HUES64 (cell line): ENCODE measurements around the gene NSF.

Experiments
- H3K27ac ChIP-seq: 2 replicates; pipeline ENCODE4 v1.7.0; 2013; ENCODE audit warnings: low read depth, low read length, inconsistent platforms
- H3K27me3 ChIP-seq: 2 replicates; pipeline ENCODE4 v1.6.1; 2013; ENCODE audit warnings: mild to moderate bottlenecking, low read length; ENCODE audit not compliant: insufficient read depth
- H3K36me3 ChIP-seq: 2 replicates; pipeline ENCODE4 v1.6.1; 2013; ENCODE audit warnings: mild to moderate bottlenecking, low read length; ENCODE audit not compliant: insufficient read depth
- H3K4me1 ChIP-seq: 2 replicates; pipeline ENCODE4 v1.6.1; 2013; ENCODE audit warnings: mild to moderate bottlenecking, low read length, moderate library complexity; ENCODE audit not compliant: insufficient read depth
- H3K4me3 ChIP-seq: 2 replicates; pipeline ENCODE4 v1.5.1; 2013; ENCODE audit warnings: mild to moderate bottlenecking, low read length, moderate library complexity
- H3K9ac ChIP-seq: 2 replicates; pipeline ENCODE4 v1.6.1; 2013; ENCODE audit warnings: mild to moderate bottlenecking, low read depth, low read length
- H3K9me3 ChIP-seq: 2 replicates; pipeline ENCODE4 v1.6.1; 2013; ENCODE audit warnings: low read depth, low read length; ENCODE audit not compliant: insufficient read depth
- WGBS: fragments of 150-250, 120-280 bp; methylation state at CpG from one replicate; pipeline ENCODE4 v1.1.7; 2013; ENCODE audit warnings: missing lambda C conversion rate; 5-methylcytosine and 5-hydroxymethylcytosine counted together

Gene NSF

GRCh38 chr17:46770818-46771560 lies 180.5 kb downstream of the NSF start:
- peaks cover 24% of the 10 kb centered on the region for H3K4me1 ChIP-seq
- peaks cover 64% of the 10 kb centered on the region for H3K27me3 ChIP-seq
- 5% methylated on average over 73 of the region's 73 CpGs for WGBS
- peak overlapping the region; percentile 63 for H3K9ac ChIP-seq
- no peaks in the 10 kb centered on the region for H3K36me3 ChIP-seq
- H3K27ac ChIP-seq, result peak overlapping the region; percentile 87
- H3K4me3 ChIP-seq, result peak overlapping the region; percentile 46
- H3K9me3 ChIP-seq, result no peaks in the 10 kb centered on the region

GRCh38 chr17:46771561-46772474 lies 181.3 kb downstream of the NSF start:
- peaks cover 72% of the 10 kb centered on the region for H3K27me3 ChIP-seq
- H3K4me3 ChIP-seq, result peak overlapping the region; percentile 46
- peaks cover 24% of the 10 kb centered on the region for H3K4me1 ChIP-seq
- peak overlapping the region; percentile 99 for H3K27ac ChIP-seq
- no peaks in the 10 kb centered on the region for H3K36me3 ChIP-seq
- WGBS, result under 1% methylated on average over 135 of the region's 135 CpGs
- no peaks in the 10 kb centered on the region for H3K9me3 ChIP-seq
- peak overlapping the region; percentile 63 for H3K9ac ChIP-seq

GRCh38 chr17:46772475-46773220 lies 182.2 kb downstream of the NSF start:
- Histone ChIP-seq H3K36me3 (no peaks in the 10 kb centered on the region), H3K27me3 (peaks cover 81% of the 10 kb centered on the region), H3K9ac (peak overlapping the region; percentile 54), H3K9me3 (no peaks in the 10 kb centered on the region), H3K4me1 (peaks cover 24% of the 10 kb centered on the region), H3K4me3 (peak overlapping the region; percentile 42), H3K27ac (peak overlapping the region; percentile 99)
- 2% methylated on average over 16 of the region's 16 CpGs for WGBS

- H3K36me3 ChIP-seq, result no peaks in the 10 kb centered on the region
- peak overlapping the region; percentile 42 for H3K4me3 ChIP-seq
- H3K9me3 ChIP-seq, result no peaks in the 10 kb centered on the region
- H3K27ac ChIP-seq, result peak overlapping the region; percentile 72; the same call in 1 of the 2 replicates
- WGBS, result 8% methylated on average over 6 of the region's 6 CpGs
- H3K4me1 ChIP-seq, result peaks cover 24% of the 10 kb centered on the region
- H3K9ac ChIP-seq, result 0 out of 2 replicates have a peak overlapping the region, but pooled peaks have one; percentile 5
- H3K27me3 ChIP-seq, result peaks cover 84% of the 10 kb centered on the region
Measured at GRCh38 chr17:46773221-46773605, 182.7 kb downstream of the NSF start.

- 61% methylated on average over 15 of the region's 15 CpGs for WGBS
- H3K4me1 ChIP-seq, result peaks cover 24% of the 10 kb centered on the region
Measured at GRCh38 chr17:46773676-46774075, 183.2 kb downstream of the NSF start.

GRCh38 chr17:46774108-46774737 lies 183.8 kb downstream of the NSF start:
- H3K9ac ChIP-seq, result no peak overlapping the region
- H3K4me1 ChIP-seq, result peaks cover 24% of the 10 kb centered on the region
- no peak overlapping the region for H3K27ac ChIP-seq

More at GRCh38 chr17:46773676-46774075, 183.2 kb downstream of the NSF start:
- H3K9ac ChIP-seq, result no peak overlapping the region
- H3K27me3 ChIP-seq, result peaks cover 84% of the 10 kb centered on the region
- H3K36me3 ChIP-seq, result no peaks in the 10 kb centered on the region
- no peak overlapping the region for H3K27ac ChIP-seq
- H3K9me3 ChIP-seq, result no peaks in the 10 kb centered on the region
- no peak overlapping the region for H3K4me3 ChIP-seq

GRCh38 chr17:46776298-46777005 lies 186.0 kb downstream of the NSF start:
- H3K9me3 ChIP-seq, result no peaks in the 10 kb centered on the region
- H3K27me3 ChIP-seq, result peaks cover 68% of the 10 kb centered on the region
- H3K27ac ChIP-seq, result no peak overlapping the region
- H3K4me3 ChIP-seq, result no peak overlapping the region
- peaks cover 16% of the 10 kb centered on the region for H3K4me1 ChIP-seq
- WGBS, result 94% methylated on average over 12 of the region's 12 CpGs
- no peak overlapping the region for H3K9ac ChIP-seq
- H3K36me3 ChIP-seq, result no peaks in the 10 kb centered on the region

More at GRCh38 chr17:46774108-46774737, 183.8 kb downstream of the NSF start:
- WGBS, result 93% methylated on average over 10 of the region's 10 CpGs
- Histone ChIP-seq H3K9me3 (no peaks in the 10 kb centered on the region), H3K4me3 (no peak overlapping the region), H3K27me3 (peaks cover 84% of the 10 kb centered on the region), H3K36me3 (no peaks in the 10 kb centered on the region)

GRCh38 chr17:46777943-46778915 lies 187.8 kb downstream of the NSF start:
- WGBS, result 85% methylated on average over 23 of the region's 23 CpGs
- Histone ChIP-seq H3K36me3 (no peaks in the 10 kb centered on the region), H3K4me3 (no peak overlapping the region), H3K4me1 (peaks cover 11% of the 10 kb centered on the region), H3K27ac (no peak overlapping the region), H3K27me3 (peaks cover 62% of the 10 kb centered on the region), H3K9ac (no peak overlapping the region), H3K9me3 (no peaks in the 10 kb centered on the region)

- H3K4me1 ChIP-seq, result no peaks in the 10 kb centered on the region
- no peak overlapping the region for H3K9ac ChIP-seq
- no peaks in the 10 kb centered on the region for H3K9me3 ChIP-seq
- no peak overlapping the region for H3K4me3 ChIP-seq
- 95% methylated on average over 5 of the region's 5 CpGs for WGBS
- peaks cover 45% of the 10 kb centered on the region for H3K27me3 ChIP-seq
- H3K27ac ChIP-seq, result no peak overlapping the region
- no peaks in the 10 kb centered on the region for H3K36me3 ChIP-seq
Measured at GRCh38 chr17:46780003-46780373, 189.5 kb downstream of the NSF start.
